Measurements from ENCODE around the gene IDH1. TPM values are rescaled to one million over a fixed set of nuclear protein-coding genes. Genes with fewer than 3 reads are reported as not detected.
A peak's percentile ranks its signal among the peaks of the same experiment; 100 is the strongest.

The IDH1 gene
- total RNA-seq (10 to 100 TPM in 4 of 5 experiments, 1 to 10 TPM in 1; 5.0 to 26.4 (median 20.4) TPM), polyA plus RNA-seq (1 to 10 TPM; 1.8 to 3.9 TPM), total RNA-seq (9.4 reads per million, percentile 34 among the genes with 10 or more reads in this experiment)

DNA sequence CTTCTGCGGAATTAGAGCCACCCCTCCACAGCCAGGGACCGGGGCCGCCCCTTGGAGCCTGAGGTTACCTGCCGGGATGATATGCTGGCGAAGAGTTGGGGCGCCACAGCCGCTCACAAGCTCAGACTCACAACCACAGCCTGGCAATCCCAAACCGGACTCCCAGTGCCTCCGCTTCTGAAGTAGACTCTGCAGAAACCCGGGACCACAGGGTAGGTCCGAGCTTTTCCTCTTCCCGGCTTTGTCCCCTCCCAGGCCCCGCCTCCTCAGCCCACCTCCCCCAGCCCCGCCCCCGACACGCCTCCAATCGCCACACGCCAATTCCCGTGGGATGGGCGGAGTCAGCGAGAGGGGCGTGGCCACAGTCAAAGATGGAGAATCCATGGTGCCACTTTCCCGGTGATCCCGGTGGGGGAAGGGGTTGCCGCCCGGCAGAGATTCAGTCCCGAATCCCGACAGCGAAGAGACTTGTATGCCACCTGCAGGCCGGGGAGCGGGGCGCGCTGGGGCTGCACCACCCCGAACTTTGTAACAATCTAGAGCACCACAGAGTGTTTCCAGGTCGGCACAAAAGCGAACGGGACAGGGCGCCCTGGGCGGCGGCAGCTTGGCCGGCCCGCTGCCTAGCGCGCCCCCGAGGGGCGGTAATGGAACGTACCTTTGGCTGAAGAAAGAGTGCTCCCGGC is at the start of gene IDH1:
Gene IDH1, minus strand, starts transcription at position 201 of the 686 bp plus-strand sequence. CDS start 3,520 bp downstream, outside the sequence.
- H3K4me1 Mint-ChIP-seq, result peaks cover 8 to 28% (median 23%) of the 10 kb centered on the region in 7 donors
- peak within 1 kb of the TSS; percentile 93 to 100 (median 97) for H3K4me3 Mint-ChIP-seq
- Histone ChIP-seq H3K9me3 (ENCODE audit: control insufficient read depth in 2 of 3, low read length in 3 of 3) (no peaks in the 10 kb centered on the region), H3K36me3 (ENCODE audit: control insufficient read depth in 2 of 3, insufficient read depth in 3 of 3, low read length in 3 of 3) (no peaks in the 10 kb centered on the region), H3K27me3 (ENCODE audit: control insufficient read depth in 2 of 2, insufficient read depth in 2 of 2, low read length in 2 of 2) (no peaks in the 10 kb centered on the region), H3K4me1 (ENCODE audit: control insufficient read depth in 2 of 2, insufficient read depth in 2 of 2, low read length in 2 of 2) (peaks cover 0 to 9% of the 10 kb centered on the region in 2 donors), H3K4me3 (ENCODE audit: low read length) (peak within 1 kb of the TSS; percentile 70), H3K27ac (ENCODE audit: low read depth, low read length) (peak within 1 kb of the TSS; percentile 62)
- H3K27me3 Mint-ChIP-seq, result peaks cover 0 to 3% (median 0%) of the 10 kb centered on the region in 5 donors
- no peaks in the 10 kb centered on the region for H3K9me3 Mint-ChIP-seq
- intact Hi-C loops (cut with micrococcal nuclease), result loop anchor here (1.0 to 10.0 kb wide), 10 partner anchors 11 to 1917 kb away; partner anchors contain the start of genes CCNYL1 (in 2 of the 2), KANSL1L (in 2 of the 2), PIKFYVE (in 2 of the 2) and FASTKD2 (in 1 of the 2)
- H3K27ac Mint-ChIP-seq, result peak within 1 kb of the TSS; percentile 47 to 91 (median 79)
- DNase-seq (peak; percentile 79 to 97 (median 88)), ATAC-seq (peak; percentile 95)
- CTCF ChIA-PET, result interaction anchor here (0.6 to 1.9 kb wide), 6 partner anchors 10 to 80 kb away, joined by 3 to 12 read pairs (median 6); partner anchors contain the start of gene PIKFYVE
- POLR2A ChIA-PET, result interaction anchor here (1.1 to 3.7 kb wide), 2 partner anchors 10 to 13 kb away, joined by 5 to 32 read pairs; partner anchors contain the start of gene PIKFYVE
- peaks cover 0 to 16% (median 6%) of the 10 kb centered on the region in 5 donors for H3K36me3 Mint-ChIP-seq

DNA sequence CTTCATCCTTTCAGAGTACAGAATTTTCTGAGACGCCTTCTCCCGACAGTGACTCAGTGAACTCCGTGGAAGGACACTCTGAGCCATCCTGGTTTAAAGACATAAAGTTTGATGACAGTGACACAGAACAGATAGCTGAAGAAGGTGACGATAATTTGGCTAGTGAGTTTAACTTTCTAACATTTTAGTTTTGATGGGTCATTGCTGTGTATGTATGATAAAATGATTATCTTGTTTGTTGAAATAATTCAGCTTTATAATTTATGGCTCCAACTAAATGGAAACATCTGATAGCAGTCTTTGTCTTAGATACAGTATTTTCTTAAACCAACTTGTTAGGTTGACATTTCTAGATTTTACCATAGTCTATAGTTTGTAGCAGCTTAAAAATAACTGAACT is 49.3 kb upstream of the IDH1 start:
- intact Hi-C loops (cut with micrococcal nuclease), result no loop called here
- Histone ChIP-seq H3K4me3 (ENCODE audit: low read length) (no peak overlapping the region), H3K36me3 (ENCODE audit: control insufficient read depth in 2 of 3, insufficient read depth in 3 of 3, low read length in 3 of 3) (peaks cover 10 to 45% (median 15%) of the 10 kb centered on the region in 3 experiments), H3K4me1 (ENCODE audit: control insufficient read depth in 2 of 2, insufficient read depth in 2 of 2, low read length in 2 of 2) (no peaks in the 10 kb centered on the region), H3K9me3 (ENCODE audit: control insufficient read depth in 2 of 3, low read length in 3 of 3) (no peaks in the 10 kb centered on the region), H3K27me3 (ENCODE audit: control insufficient read depth in 2 of 2, insufficient read depth in 2 of 2, low read length in 2 of 2) (no peaks in the 10 kb centered on the region), H3K27ac (ENCODE audit: low read depth, low read length) (no peak overlapping the region)
- DNase-seq (no peak), ATAC-seq (no peak)
- no peaks in the 10 kb centered on the region for H3K27me3 Mint-ChIP-seq
- H3K36me3 Mint-ChIP-seq, result peaks cover 6 to 69% (median 31%) of the 10 kb centered on the region in 5 donors
- ChIA-PET POLR2A (interaction anchor here (1.1 kb wide), 1 partner anchor 11 kb away, joined by 3 read pairs; no protein-coding TSS in a partner anchor), CTCF (interaction anchor here (0.9 kb wide), 1 partner anchor 129 kb away, joined by 3 read pairs; no protein-coding TSS in a partner anchor)
- no peak overlapping the region for H3K27ac Mint-ChIP-seq
- no peaks in the 10 kb centered on the region for H3K9me3 Mint-ChIP-seq
- no peak overlapping the region for H3K4me3 Mint-ChIP-seq
- peaks cover 0 to 5% (median 0%) of the 10 kb centered on the region in 7 donors for H3K4me1 Mint-ChIP-seq

DNA sequence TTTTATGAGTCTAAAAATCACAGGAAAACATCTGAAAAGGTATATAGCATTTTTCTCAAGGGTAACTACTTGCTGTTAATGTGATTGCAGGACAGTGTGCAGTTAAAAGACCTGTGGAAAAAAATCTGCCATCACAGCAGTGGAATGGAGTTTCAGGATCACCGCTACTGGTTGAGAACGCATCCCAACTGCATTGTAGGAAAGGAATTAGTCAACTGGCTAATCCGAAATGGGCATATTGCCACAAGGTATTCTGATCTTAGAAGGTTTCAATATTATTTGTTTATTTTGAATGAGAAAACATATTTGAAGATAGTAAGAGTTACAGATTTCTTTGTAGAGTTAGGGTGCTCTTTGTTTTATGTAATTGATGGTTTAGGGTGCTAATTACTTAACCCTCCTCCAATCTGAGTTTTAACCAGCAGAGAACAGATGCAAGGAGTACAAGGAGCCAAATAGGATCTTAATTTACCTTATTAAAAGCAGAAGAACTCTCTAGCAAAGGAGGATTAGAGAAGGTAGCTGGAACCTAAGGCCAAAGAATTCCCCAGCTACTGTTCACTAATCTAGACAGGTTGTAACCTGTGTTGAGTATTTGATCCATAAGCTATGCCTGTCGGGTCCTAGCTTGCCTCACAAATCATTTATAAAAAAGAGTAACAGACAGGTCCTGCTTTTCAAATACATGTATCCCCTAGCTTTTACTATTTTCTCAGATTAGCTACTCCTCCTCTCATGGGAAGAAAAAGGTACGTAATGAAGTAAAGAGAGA is 46.2 kb upstream of the IDH1 start:
- ChIA-PET POLR2A (no interaction called here), CTCF (no interaction called here)
- intact Hi-C loops (cut with micrococcal nuclease), result no loop called here
- H3K36me3 ChIP-seq (ENCODE audit: control insufficient read depth in 2 of 3, insufficient read depth in 3 of 3, low read length in 3 of 3), result peaks cover 10 to 57% (median 15%) of the 10 kb centered on the region in 3 experiments
- Mint-ChIP-seq H3K36me3 (peaks cover 12 to 67% (median 28%) of the 10 kb centered on the region in 5 donors), H3K9me3 (no peaks in the 10 kb centered on the region), H3K27me3 (no peaks in the 10 kb centered on the region), H3K4me3 (no peak overlapping the region), H3K27ac (no peak overlapping the region), H3K4me1 (peaks cover 2 to 14% (median 7%) of the 10 kb centered on the region in 7 donors)
- H3K4me3 ChIP-seq (ENCODE audit: low read length), result no peak overlapping the region
- no peaks in the 10 kb centered on the region for H3K4me1 ChIP-seq (ENCODE audit: control insufficient read depth in 2 of 2, insufficient read depth in 2 of 2, low read length in 2 of 2)
- no peak for ATAC-seq
- H3K27ac ChIP-seq (ENCODE audit: low read depth, low read length), result no peak overlapping the region
- no peak for DNase-seq
- no peaks in the 10 kb centered on the region for H3K9me3 ChIP-seq (ENCODE audit: control insufficient read depth in 2 of 3, low read length in 3 of 3)
- no peaks in the 10 kb centered on the region for H3K27me3 ChIP-seq (ENCODE audit: control insufficient read depth in 2 of 2, insufficient read depth in 2 of 2, low read length in 2 of 2)

- Mint-ChIP-seq H3K4me1 (peaks cover 10 to 34% (median 32%) of the 10 kb centered on the region in 7 donors), H3K27me3 (no peaks in the 10 kb centered on the region), H3K27ac (no peak overlapping the region), H3K4me3 (no peak overlapping the region), H3K36me3 (peaks cover 19 to 67% (median 30%) of the 10 kb centered on the region in 5 donors), H3K9me3 (no peaks in the 10 kb centered on the region)
- Histone ChIP-seq H3K27ac (ENCODE audit: low read depth, low read length) (no peak overlapping the region), H3K4me1 (ENCODE audit: control insufficient read depth in 2 of 2, insufficient read depth in 2 of 2, low read length in 2 of 2) (peaks cover 0 to 3% of the 10 kb centered on the region in 2 donors), H3K36me3 (ENCODE audit: control insufficient read depth in 2 of 3, insufficient read depth in 3 of 3, low read length in 3 of 3) (peaks cover 11 to 43% (median 12%) of the 10 kb centered on the region in 3 experiments), H3K27me3 (ENCODE audit: control insufficient read depth in 2 of 2, insufficient read depth in 2 of 2, low read length in 2 of 2) (no peaks in the 10 kb centered on the region), H3K4me3 (ENCODE audit: low read length) (no peak overlapping the region), H3K9me3 (ENCODE audit: control insufficient read depth in 2 of 3, low read length in 3 of 3) (no peaks in the 10 kb centered on the region)
- ATAC-seq (no peak), DNase-seq (no peak)
- intact Hi-C loops (cut with micrococcal nuclease), result no loop called here
- ChIA-PET CTCF (no interaction called here), POLR2A (no interaction called here)
Observed at GRCh38 chr2:208297961-208298360, 43.1 kb upstream of the IDH1 start.

- CTCF ChIA-PET, result no interaction called here
- ATAC-seq, result no peak
- H3K9me3 Mint-ChIP-seq, result peaks cover 0 to 1% (median 0%) of the 10 kb centered on the region in 11 donors
- Histone ChIP-seq H3K4me1 (ENCODE audit: control insufficient read depth in 2 of 2, insufficient read depth in 2 of 2, low read length in 2 of 2) (peaks cover 0 to 3% of the 10 kb centered on the region in 2 donors), H3K36me3 (ENCODE audit: control insufficient read depth in 2 of 3, insufficient read depth in 3 of 3, low read length in 3 of 3) (peaks cover 10 to 40% (median 11%) of the 10 kb centered on the region in 3 experiments), H3K9me3 (ENCODE audit: control insufficient read depth in 2 of 3, low read length in 3 of 3) (no peaks in the 10 kb centered on the region), H3K27ac (ENCODE audit: low read depth, low read length) (no peak overlapping the region), H3K4me3 (ENCODE audit: low read length) (no peak overlapping the region), H3K27me3 (ENCODE audit: control insufficient read depth in 2 of 2, insufficient read depth in 2 of 2, low read length in 2 of 2) (no peaks in the 10 kb centered on the region)
- DNase-seq, result no peak
- H3K27me3 Mint-ChIP-seq, result no peaks in the 10 kb centered on the region
- H3K36me3 Mint-ChIP-seq, result peaks cover 19 to 74% (median 42%) of the 10 kb centered on the region in 5 donors
- H3K27ac Mint-ChIP-seq, result peak overlapping the region in 4 of 9 donors; percentile 13 to 39 (median 18)
- peaks cover 14 to 48% (median 45%) of the 10 kb centered on the region in 7 donors for H3K4me1 Mint-ChIP-seq
- peak overlapping the region in 1 of 10 donors; percentile 23 for H3K4me3 Mint-ChIP-seq
- POLR2A ChIA-PET, result no interaction called here
- intact Hi-C loops (cut with micrococcal nuclease), result no loop called here
Observed at GRCh38 chr2:208296610-208297009, 41.7 kb upstream of the IDH1 start.

GRCh38 chr2:208295834-208296233 is 41.0 kb upstream of the IDH1 start:
- H3K27ac Mint-ChIP-seq, result peak overlapping the region in 1 of 9 donors; percentile 39
- no peak overlapping the region for H3K4me3 Mint-ChIP-seq
- H3K36me3 ChIP-seq (ENCODE audit: control insufficient read depth in 2 of 3, insufficient read depth in 3 of 3, low read length in 3 of 3), result peaks cover 5 to 37% (median 8%) of the 10 kb centered on the region in 3 experiments

More at GRCh38 chr2:208295834-208296233, 41.0 kb upstream of the IDH1 start:
- ATAC-seq, result no peak
- H3K4me1 Mint-ChIP-seq, result peaks cover 17 to 55% (median 53%) of the 10 kb centered on the region in 7 donors
- no peaks in the 10 kb centered on the region for H3K27me3 Mint-ChIP-seq
- peaks cover 19 to 75% (median 49%) of the 10 kb centered on the region in 5 donors for H3K36me3 Mint-ChIP-seq
- ChIA-PET POLR2A (no interaction called here), CTCF (no interaction called here)
- no peak for DNase-seq
- peaks cover 0 to 4% (median 0%) of the 10 kb centered on the region in 11 donors for H3K9me3 Mint-ChIP-seq
- H3K27me3 ChIP-seq (ENCODE audit: control insufficient read depth in 2 of 2, insufficient read depth in 2 of 2, low read length in 2 of 2), result no peaks in the 10 kb centered on the region
- intact Hi-C loops (cut with micrococcal nuclease), result no loop called here
- peaks cover 0 to 3% of the 10 kb centered on the region in 2 donors for H3K4me1 ChIP-seq (ENCODE audit: control insufficient read depth in 2 of 2, insufficient read depth in 2 of 2, low read length in 2 of 2)
- no peaks in the 10 kb centered on the region for H3K9me3 ChIP-seq (ENCODE audit: control insufficient read depth in 2 of 3, low read length in 3 of 3)
- no peak overlapping the region for H3K4me3 ChIP-seq (ENCODE audit: low read length)
- H3K27ac ChIP-seq (ENCODE audit: low read depth, low read length), result no peak overlapping the region
